ENCODE data around the gene LRFN4.

LRFN4 gene

GRCh38 chr11:66881451-66881835 lies 24.6 kb downstream of the LRFN4 start:
- Histone ChIP-seq H3K36me3 (replicated peaks in 1 of 2; ENCODE audit: control insufficient read depth in 2 of 2, insufficient read depth in 2 of 2, low read length in 2 of 2) (no peaks in the 10 kb centered on the region), H3K4ac (ENCODE audit: low read length) (no peak overlapping the region), H4K8ac (ENCODE audit: low read depth, low read length) (no peak overlapping the region), H3K4me3 (ENCODE audit: low read length in 2 of 2) (no peak overlapping the region), H3K27me3 (ENCODE audit: control insufficient read depth in 3 of 3, insufficient read depth in 3 of 3, low read depth in 1 of 3, low read length in 3 of 3) (no peaks in the 10 kb centered on the region), H2AFZ (ENCODE audit: low read length) (no peak overlapping the region), H2BK120ac (ENCODE audit: low read depth, low read length) (no peak overlapping the region), H2BK5ac (ENCODE audit: low read length) (no peak overlapping the region), H3K79me1 (ENCODE audit: low read depth, low read length) (peaks cover 5% of the 10 kb centered on the region), H3K9ac (ENCODE audit: low read depth, low read length, poor library complexity) (peak overlapping the region; percentile 73), H3K9me3 (replicated peaks in 1 of 2; ENCODE audit: control insufficient read depth in 2 of 2, insufficient read depth in 1 of 2, low read depth in 1 of 2, low read length in 2 of 2) (no peaks in the 10 kb centered on the region), H3K4me2 (ENCODE audit: insufficient read depth, low read length, poor library complexity, severe bottlenecking) (no peak overlapping the region), H3K27ac (replicated peaks; ENCODE audit: low read length) (no peak overlapping the region), H2AK5ac (ENCODE audit: low read depth, low read length) (peak overlapping the region; percentile 56), H3K4me1 (ENCODE audit: control insufficient read depth in 2 of 2, insufficient read depth in 1 of 2, low read depth in 1 of 2, low read length in 2 of 2) (peaks cover 16 to 25% of the 10 kb centered on the region in 2 donors), H2BK15ac (ENCODE audit: low read length) (no peak overlapping the region), H3K23ac (ENCODE audit: low read depth, low read length, poor library complexity) (no peak overlapping the region), H3K18ac (ENCODE audit: low read length) (peak overlapping the region; percentile 32), H2BK12ac (ENCODE audit: low read length) (peak overlapping the region; percentile 11), H3K14ac (ENCODE audit: low read length) (no peak overlapping the region), H4K91ac (ENCODE audit: low read depth, low read length, poor library complexity) (no peak overlapping the region)
- no peak for DNase-seq (ENCODE audit: low spot score)
- WGBS, 2 donors (ENCODE audit: extremely low coverage in 2 of 2, insufficient read length in 2 of 2, insufficient replicate concordance in 1 of 2) = no CpG with 5 or more reads among the region's 10 CpGs

- peak overlapping the region; percentile 89 for H3K18ac ChIP-seq (ENCODE audit: low read length)
- H2BK15ac ChIP-seq (ENCODE audit: low read length) = peak overlapping the region; percentile 98
- peak overlapping the region; percentile 22 for H3K9ac ChIP-seq (ENCODE audit: low read depth, low read length, poor library complexity)
- peaks cover 15 to 21% of the 10 kb centered on the region in 2 donors for H3K4me1 ChIP-seq (ENCODE audit: control insufficient read depth in 2 of 2, insufficient read depth in 1 of 2, low read depth in 1 of 2, low read length in 2 of 2)
- WGBS, 2 donors (ENCODE audit: extremely low coverage in 2 of 2, insufficient read length in 2 of 2, insufficient replicate concordance in 1 of 2) = no CpG with 5 or more reads among the region's 9 CpGs
- no peak overlapping the region for H2BK12ac ChIP-seq (ENCODE audit: low read length)
- no peak overlapping the region for H3K4me2 ChIP-seq (ENCODE audit: insufficient read depth, low read length, poor library complexity, severe bottlenecking)
- no peak overlapping the region for H4K91ac ChIP-seq (ENCODE audit: low read depth, low read length, poor library complexity)
- H3K27ac ChIP-seq (replicated peaks; ENCODE audit: low read length) = no peak overlapping the region
- H3K36me3 ChIP-seq (replicated peaks in 1 of 2; ENCODE audit: control insufficient read depth in 2 of 2, insufficient read depth in 2 of 2, low read length in 2 of 2) = no peaks in the 10 kb centered on the region
- peak overlapping the region; percentile 84 for H2AFZ ChIP-seq (ENCODE audit: low read length)
- peak overlapping the region; percentile 92 for H2AK5ac ChIP-seq (ENCODE audit: low read depth, low read length)
- no peak overlapping the region for H3K4ac ChIP-seq (ENCODE audit: low read length)
- H3K23ac ChIP-seq (ENCODE audit: low read depth, low read length, poor library complexity) = no peak overlapping the region
- no peak for DNase-seq (ENCODE audit: low spot score)
- H3K79me1 ChIP-seq (ENCODE audit: low read depth, low read length) = peaks cover 5% of the 10 kb centered on the region
- no peaks in the 10 kb centered on the region for H3K9me3 ChIP-seq (replicated peaks in 1 of 2; ENCODE audit: control insufficient read depth in 2 of 2, insufficient read depth in 1 of 2, low read depth in 1 of 2, low read length in 2 of 2)
- H3K4me3 ChIP-seq (ENCODE audit: low read length in 2 of 2) = no peak overlapping the region
- H3K14ac ChIP-seq (ENCODE audit: low read length) = no peak overlapping the region
- H4K8ac ChIP-seq (ENCODE audit: low read depth, low read length) = no peak overlapping the region
- H2BK120ac ChIP-seq (ENCODE audit: low read depth, low read length) = no peak overlapping the region
- no peaks in the 10 kb centered on the region for H3K27me3 ChIP-seq (ENCODE audit: control insufficient read depth in 3 of 3, insufficient read depth in 3 of 3, low read depth in 1 of 3, low read length in 3 of 3)
- no peak overlapping the region for H2BK5ac ChIP-seq (ENCODE audit: low read length)
Observed at GRCh38 chr11:66881927-66882452, 25.1 kb downstream of the LRFN4 start.

- Histone ChIP-seq H3K4me3 (ENCODE audit: low read length in 2 of 2) (no peak overlapping the region), H2BK15ac (ENCODE audit: low read length) (peak overlapping the region; percentile 98), H2BK5ac (ENCODE audit: low read length) (no peak overlapping the region), H3K36me3 (replicated peaks in 1 of 2; ENCODE audit: control insufficient read depth in 2 of 2, insufficient read depth in 2 of 2, low read length in 2 of 2) (no peaks in the 10 kb centered on the region), H3K4me2 (ENCODE audit: insufficient read depth, low read length, poor library complexity, severe bottlenecking) (no peak overlapping the region), H3K18ac (ENCODE audit: low read length) (peak overlapping the region; percentile 67), H3K23ac (ENCODE audit: low read depth, low read length, poor library complexity) (no peak overlapping the region), H3K9ac (ENCODE audit: low read depth, low read length, poor library complexity) (peak overlapping the region; percentile 57), H4K91ac (ENCODE audit: low read depth, low read length, poor library complexity) (peak overlapping the region; percentile 82), H3K4me1 (ENCODE audit: control insufficient read depth in 2 of 2, insufficient read depth in 1 of 2, low read depth in 1 of 2, low read length in 2 of 2) (peaks cover 15 to 21% of the 10 kb centered on the region in 2 donors), H2BK120ac (ENCODE audit: low read depth, low read length) (no peak overlapping the region), H4K8ac (ENCODE audit: low read depth, low read length) (no peak overlapping the region), H3K79me1 (ENCODE audit: low read depth, low read length) (peaks cover 5% of the 10 kb centered on the region), H3K14ac (ENCODE audit: low read length) (peak overlapping the region; percentile 57), H3K27me3 (ENCODE audit: control insufficient read depth in 3 of 3, insufficient read depth in 3 of 3, low read depth in 1 of 3, low read length in 3 of 3) (no peaks in the 10 kb centered on the region), H3K27ac (replicated peaks; ENCODE audit: low read length) (no peak overlapping the region), H3K9me3 (replicated peaks in 1 of 2; ENCODE audit: control insufficient read depth in 2 of 2, insufficient read depth in 1 of 2, low read depth in 1 of 2, low read length in 2 of 2) (no peaks in the 10 kb centered on the region), H3K4ac (ENCODE audit: low read length) (peak overlapping the region; percentile 5), H2AK5ac (ENCODE audit: low read depth, low read length) (peak overlapping the region; percentile 92), H2AFZ (ENCODE audit: low read length) (peak overlapping the region; percentile 84), H2BK12ac (ENCODE audit: low read length) (peak overlapping the region; percentile 69)
- no peak for DNase-seq (ENCODE audit: low spot score)
- WGBS, 2 donors (ENCODE audit: extremely low coverage in 2 of 2, insufficient read length in 2 of 2, insufficient replicate concordance in 1 of 2) = no CpG with 5 or more reads among the region's 14 CpGs
Observed at GRCh38 chr11:66882561-66883015, 25.7 kb downstream of the LRFN4 start.

GRCh38 chr11:66883016-66883965 lies 26.4 kb downstream of the LRFN4 start:
- Histone ChIP-seq H2AFZ (ENCODE audit: low read length) (peak overlapping the region; percentile 84), H4K91ac (ENCODE audit: low read depth, low read length, poor library complexity) (no peak overlapping the region), H3K36me3 (replicated peaks in 1 of 2; ENCODE audit: control insufficient read depth in 2 of 2, insufficient read depth in 2 of 2, low read length in 2 of 2) (no peaks in the 10 kb centered on the region), H3K4me2 (ENCODE audit: insufficient read depth, low read length, poor library complexity, severe bottlenecking) (no peak overlapping the region), H3K27me3 (ENCODE audit: control insufficient read depth in 3 of 3, insufficient read depth in 3 of 3, low read depth in 1 of 3, low read length in 3 of 3) (no peaks in the 10 kb centered on the region), H2BK120ac (ENCODE audit: low read depth, low read length) (no peak overlapping the region), H3K4ac (ENCODE audit: low read length) (no peak overlapping the region), H3K9me3 (replicated peaks in 1 of 2; ENCODE audit: control insufficient read depth in 2 of 2, insufficient read depth in 1 of 2, low read depth in 1 of 2, low read length in 2 of 2) (no peaks in the 10 kb centered on the region), H2BK15ac (ENCODE audit: low read length) (no peak overlapping the region), H2BK12ac (ENCODE audit: low read length) (no peak overlapping the region), H3K14ac (ENCODE audit: low read length) (no peak overlapping the region), H3K23ac (ENCODE audit: low read depth, low read length, poor library complexity) (no peak overlapping the region), H3K9ac (ENCODE audit: low read depth, low read length, poor library complexity) (peak overlapping the region; percentile 30), H3K18ac (ENCODE audit: low read length) (peak overlapping the region; percentile 50), H2AK5ac (ENCODE audit: low read depth, low read length) (peak overlapping the region; percentile 92), H3K4me3 (ENCODE audit: low read length in 2 of 2) (no peak overlapping the region), H2BK5ac (ENCODE audit: low read length) (no peak overlapping the region), H3K4me1 (ENCODE audit: control insufficient read depth in 2 of 2, insufficient read depth in 1 of 2, low read depth in 1 of 2, low read length in 2 of 2) (peaks cover 15 to 21% of the 10 kb centered on the region in 2 donors), H4K8ac (ENCODE audit: low read depth, low read length) (no peak overlapping the region), H3K27ac (replicated peaks; ENCODE audit: low read length) (no peak overlapping the region), H3K79me1 (ENCODE audit: low read depth, low read length) (peaks cover 5% of the 10 kb centered on the region)
- no CpG with 5 or more reads among the region's 29 CpGs for WGBS, 2 donors (ENCODE audit: extremely low coverage in 2 of 2, insufficient read length in 2 of 2, insufficient replicate concordance in 1 of 2)
- peak; percentile 54 for DNase-seq (ENCODE audit: low spot score)

Measured in neuronal stem cell (in vitro differentiated cells).